GM12878 (cell line): ENCODE measurements around the gene FUT7.

Experiments
- CEBPB ChIP-seq, 2 experiments: fragments of 150-350 bp in 1 of 2; IDR thresholded peaks; 2 replicates each; pipeline ENCODE4 v1.6.1; 2012 to 2014; ENCODE audit warnings: low read depth in 2 of 2, low read length in 2 of 2, borderline replicate concordance in 1 of 2, inconsistent platforms in 1 of 2
- CTCF ChIP-seq, 3 experiments: IDR thresholded peaks in 2 of 3; conservative IDR thresholded peaks in 1 of 3; 2 replicates each; pipeline ENCODE4 v1.5.1; 2011; ENCODE audit warnings: low read depth in 3 of 3, low read length in 3 of 3, mild to moderate bottlenecking in 3 of 3, control low read depth in 2 of 3, moderate library complexity in 2 of 3, inconsistent platforms in 1 of 3, mixed read lengths in 1 of 3; ENCODE audit not compliant: control insufficient read depth in 2 of 3, insufficient read depth in 1 of 3; ENCODE audit errors: extremely low read depth in 1 of 3
- HCFC1 ChIP-seq: fragments of 150-350 bp; IDR thresholded peaks from 2 replicates; pipeline ENCODE4 v1.6.1; 2014; ENCODE audit warnings: low read length
- KLF5 ChIP-seq: fragments of 450-650 bp; IDR thresholded peaks from 2 replicates; pipeline ENCODE4 v1.6.1; 2014; ENCODE audit warnings: mild to moderate bottlenecking; ENCODE audit not compliant: partially characterized antibody
- MAX ChIP-seq: IDR thresholded peaks from 2 replicates; pipeline ENCODE4 v1.6.1; 2012; ENCODE audit warnings: low read depth, low read length, improper control_type of control experiment
- STAT3 ChIP-seq: IDR thresholded peaks from 2 replicates; pipeline ENCODE4 v1.6.1; 2011; ENCODE audit warnings: low read depth, low read length, improper control_type of control experiment
- TARDBP ChIP-seq: IDR thresholded peaks from 2 replicates; pipeline ENCODE4 v1.6.1; 2016; ENCODE audit warnings: borderline replicate concordance

- TF ChIP-seq CEBPB (IDR thresholded peaks at IDR 0.05; ENCODE audit: borderline replicate concordance in 1 of 2, low read depth in 2 of 2, low read length in 2 of 2) (no peak), TARDBP (no peak), CTCF (IDR thresholded peaks at IDR 0.05 in 2 of 3, conservative IDR thresholded peaks at IDR 0.05 in 1 of 3; ENCODE audit: control insufficient read depth in 2 of 3, extremely low read depth in 1 of 3, insufficient read depth in 1 of 3, low read depth in 3 of 3, low read length in 3 of 3) (no peak), HCFC1 (no peak), KLF5 (no peak), MAX (no peak), STAT3 (no peak)
Observed at GRCh38 chr9:137073992-137074399, 42.1 kb upstream of the FUT7 start.
